Measurements from ENCODE around the gene TXNL4A. TPM values are rescaled to one million over a fixed set of nuclear protein-coding genes. Genes with fewer than 3 reads are reported as not detected.

TXNL4A gene
- total RNA-seq, 1 donor from 2014 or later: 79.6 TPM

- Histone ChIP-seq H3K36me3 (ENCODE audit: control insufficient read depth, insufficient read depth, low read length) (no peaks in the 10 kb centered on the region), H3K4me3 (ENCODE audit: low read depth, low read length) (no peak overlapping the region)
Measured at GRCh38 chr18:79943608-79944125, 44.7 kb downstream of the TXNL4A start.

GRCh38 chr18:79942786-79943607, 45.4 kb downstream of the TXNL4A start:
- no peak for DNase-seq (ENCODE audit: low read depth)
- H3K4me3 ChIP-seq (ENCODE audit: low read depth, low read length): no peak overlapping the region
- no peaks in the 10 kb centered on the region for H3K36me3 ChIP-seq (ENCODE audit: control insufficient read depth, insufficient read depth, low read length)
- TF ChIP-seq, protein P1, sequence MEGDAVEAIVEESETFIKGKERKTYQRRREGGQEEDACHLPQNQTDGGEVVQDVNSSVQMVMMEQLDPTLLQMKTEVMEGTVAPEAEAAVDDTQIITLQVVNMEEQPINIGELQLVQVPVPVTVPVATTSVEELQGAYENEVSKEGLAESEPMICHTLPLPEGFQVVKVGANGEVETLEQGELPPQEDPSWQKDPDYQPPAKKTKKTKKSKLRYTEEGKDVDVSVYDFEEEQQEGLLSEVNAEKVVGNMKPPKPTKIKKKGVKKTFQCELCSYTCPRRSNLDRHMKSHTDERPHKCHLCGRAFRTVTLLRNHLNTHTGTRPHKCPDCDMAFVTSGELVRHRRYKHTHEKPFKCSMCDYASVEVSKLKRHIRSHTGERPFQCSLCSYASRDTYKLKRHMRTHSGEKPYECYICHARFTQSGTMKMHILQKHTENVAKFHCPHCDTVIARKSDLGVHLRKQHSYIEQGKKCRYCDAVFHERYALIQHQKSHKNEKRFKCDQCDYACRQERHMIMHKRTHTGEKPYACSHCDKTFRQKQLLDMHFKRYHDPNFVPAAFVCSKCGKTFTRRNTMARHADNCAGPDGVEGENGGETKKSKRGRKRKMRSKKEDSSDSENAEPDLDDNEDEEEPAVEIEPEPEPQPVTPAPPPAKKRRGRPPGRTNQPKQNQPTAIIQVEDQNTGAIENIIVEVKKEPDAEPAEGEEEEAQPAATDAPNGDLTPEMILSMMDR (IDR thresholded peaks at IDR 0.05; ENCODE audit: insufficient read depth, low read length, poor library complexity, severe bottlenecking): no peak
- H3K27me3 ChIP-seq (ENCODE audit: control insufficient read depth, insufficient read depth, low read length): no peaks in the 10 kb centered on the region

More at GRCh38 chr18:79943608-79944125, 44.7 kb downstream of the TXNL4A start:
- no peak for DNase-seq (ENCODE audit: low read depth)
- TF ChIP-seq, protein P1 (IDR thresholded peaks at IDR 0.05; ENCODE audit: insufficient read depth, low read length, poor library complexity, severe bottlenecking): no peak
- no peaks in the 10 kb centered on the region for H3K27me3 ChIP-seq (ENCODE audit: control insufficient read depth, insufficient read depth, low read length)

- DNase-seq (ENCODE audit: low read depth): no peak
- H3K36me3 ChIP-seq (ENCODE audit: control insufficient read depth, insufficient read depth, low read length): no peaks in the 10 kb centered on the region
- H3K27me3 ChIP-seq (ENCODE audit: control insufficient read depth, insufficient read depth, low read length): no peaks in the 10 kb centered on the region
- no peak overlapping the region for H3K4me3 ChIP-seq (ENCODE audit: low read depth, low read length)
- TF ChIP-seq, protein P1 (IDR thresholded peaks at IDR 0.05; ENCODE audit: insufficient read depth, low read length, poor library complexity, severe bottlenecking): no peak
Measured at GRCh38 chr18:79942211-79942610, 46.2 kb downstream of the TXNL4A start.

DNA sequence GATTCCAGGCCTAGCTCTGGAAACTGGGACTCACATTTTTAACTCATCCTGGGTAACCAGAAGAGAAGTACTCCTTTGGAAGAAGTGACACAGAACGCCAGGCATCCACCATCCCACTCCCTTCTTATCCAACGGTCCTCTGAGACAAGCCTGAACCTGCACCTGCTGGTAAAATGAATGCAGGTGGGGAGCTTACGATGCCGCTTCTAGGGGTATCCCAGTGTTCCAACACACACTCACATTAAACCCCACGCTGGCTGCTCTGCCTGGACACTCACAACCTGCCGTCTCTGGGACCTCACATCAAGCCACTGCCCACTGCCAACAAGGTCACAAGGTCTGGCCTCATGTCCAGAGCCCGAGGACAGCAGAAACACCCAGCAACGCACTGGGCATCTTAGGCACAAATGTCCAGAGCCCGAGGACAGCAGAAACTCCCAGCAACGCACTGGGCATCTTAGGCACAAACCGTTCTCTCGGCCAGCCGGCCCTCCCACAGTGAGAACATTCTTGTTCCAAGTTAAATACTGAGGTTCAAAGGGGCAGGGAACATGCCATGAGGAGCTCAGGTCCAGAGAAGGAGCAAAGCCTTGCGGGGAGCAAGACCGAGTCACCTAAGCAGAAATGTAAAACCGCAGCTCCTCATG, 46.8 kb downstream of the TXNL4A start:
- no peak overlapping the region for H3K4me3 ChIP-seq (ENCODE audit: low read depth, low read length)
- H3K36me3 ChIP-seq (ENCODE audit: control insufficient read depth, insufficient read depth, low read length): no peaks in the 10 kb centered on the region
- TF ChIP-seq, protein P1 (IDR thresholded peaks at IDR 0.05; ENCODE audit: insufficient read depth, low read length, poor library complexity, severe bottlenecking): no peak
- DNase-seq (ENCODE audit: low read depth): no peak
- H3K27me3 ChIP-seq (ENCODE audit: control insufficient read depth, insufficient read depth, low read length): no peaks in the 10 kb centered on the region

DNA sequence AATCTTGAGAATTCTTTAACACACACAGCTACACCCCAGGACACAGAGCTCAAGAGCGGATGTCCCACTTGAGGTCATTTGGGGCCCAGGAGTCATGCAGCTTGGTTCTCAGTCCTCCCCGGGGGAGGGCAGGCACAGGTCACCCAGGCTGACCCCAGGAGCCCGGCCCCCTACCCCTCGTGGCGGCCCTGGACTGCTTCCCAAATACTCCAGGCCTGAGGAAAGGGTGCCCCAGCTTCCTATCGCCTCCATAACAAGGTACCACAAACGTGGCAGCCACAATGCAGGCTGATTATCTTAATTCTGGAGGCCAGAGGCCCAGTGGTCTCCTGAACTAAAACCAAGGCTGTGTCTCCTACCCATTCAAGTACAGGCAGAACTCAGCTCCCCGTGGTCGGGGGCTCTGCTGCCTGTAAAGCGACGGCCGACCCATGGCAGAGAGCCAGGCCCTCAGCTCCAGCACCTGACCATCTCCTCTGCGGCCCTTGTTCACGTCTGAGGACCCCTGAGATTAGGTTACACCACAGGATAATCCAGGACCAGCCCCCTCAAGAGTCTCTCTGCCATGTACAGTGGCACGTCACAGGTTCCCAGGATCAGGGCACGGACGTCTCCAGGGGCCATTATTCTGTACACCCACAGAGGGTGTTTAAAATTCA, 47.4 kb downstream of the TXNL4A start:
- Histone ChIP-seq H3K27me3 (ENCODE audit: control insufficient read depth, insufficient read depth, low read length) (no peaks in the 10 kb centered on the region), H3K36me3 (ENCODE audit: control insufficient read depth, insufficient read depth, low read length) (peaks cover 1% of the 10 kb centered on the region)
- TF ChIP-seq, protein P1 (IDR thresholded peaks at IDR 0.05; ENCODE audit: insufficient read depth, low read length, poor library complexity, severe bottlenecking): no peak

More for the DNA sequence above, 47.4 kb downstream of the TXNL4A start:
- H3K4me3 ChIP-seq (ENCODE audit: low read depth, low read length): no peak overlapping the region
- no peak for DNase-seq (ENCODE audit: low read depth)

Measured in kidney epithelial cell (primary cell).